GM19328 (cell line): Measurements from ENCODE around the gene MYOT.
"Not testable (repeated sequence)": the region's sequence is repeated elsewhere in the genome, so short reads cannot be mapped to it uniquely, and the experiment has no call there.

Source experiments
- ATAC-seq: cut with Tn5 transposase; IDR thresholded peaks from one replicate; pipeline ENCODE4 v1.9.1; 2021; ENCODE audit warnings: mild to moderate bottlenecking, moderate library complexity; ENCODE audit not compliant: unreplicated experiment

MYOT gene

GRCh38 chr5:137853165-137853564 lies 14.5 kb upstream of the MYOT start:
- not testable (repeated sequence) for ATAC-seq

DNA sequence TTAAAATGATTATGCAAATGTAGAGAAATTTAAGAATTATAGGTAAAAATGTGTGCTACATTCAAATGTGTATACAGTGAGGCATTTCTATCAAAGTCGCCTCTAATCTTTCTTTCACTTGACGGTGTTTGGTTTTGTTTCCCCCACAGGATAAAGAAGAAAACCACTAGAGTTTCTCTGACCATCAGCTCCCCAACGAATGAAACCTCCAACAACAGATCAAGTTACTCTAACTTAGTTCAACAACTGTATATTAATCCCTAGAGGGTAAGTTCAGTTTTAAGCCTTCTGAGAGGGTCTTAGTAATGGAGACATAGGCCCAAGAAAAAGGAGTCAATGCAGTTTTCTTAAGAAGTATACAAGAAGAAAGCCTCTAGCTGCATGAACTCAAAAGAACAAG lies 11.5 kb upstream of the MYOT start:
- no peak for ATAC-seq

GRCh38 chr5:137856916-137857862 lies 10.5 kb upstream of the MYOT start:
- no peak for ATAC-seq

DNA sequence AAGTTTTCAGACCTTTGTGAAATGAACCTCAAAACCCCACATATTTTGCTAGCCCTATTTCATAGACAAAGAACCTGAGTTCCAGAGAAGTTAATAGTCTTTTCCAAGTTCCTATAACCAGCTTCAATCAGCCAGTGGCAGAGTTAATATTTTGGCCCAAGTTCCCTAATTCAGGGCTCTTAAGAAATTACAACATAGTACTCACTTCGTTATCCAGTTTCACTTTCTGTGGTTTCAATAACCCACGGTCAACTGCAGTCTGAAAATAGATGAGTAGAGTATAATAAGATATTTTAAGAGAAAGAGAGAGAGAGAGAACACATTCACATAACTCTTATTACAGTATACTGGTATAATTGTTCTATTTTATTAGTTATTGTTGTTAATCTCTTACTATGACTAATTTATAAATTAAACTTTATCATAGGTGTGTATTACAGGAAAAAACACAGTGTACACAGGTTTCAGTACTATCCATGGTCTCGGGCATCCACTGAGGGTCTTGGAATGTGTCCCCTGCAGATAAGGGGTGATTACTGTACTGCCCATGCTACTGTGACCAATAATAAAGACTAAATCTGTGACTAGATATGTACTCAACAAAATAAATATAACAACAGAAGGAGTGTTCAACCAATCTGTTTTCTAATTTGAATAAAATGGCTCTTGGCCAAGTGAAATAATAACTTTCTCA lies 9.3 kb upstream of the MYOT start:
- peak; percentile 82 for ATAC-seq

- ATAC-seq = no peak
Observed at GRCh38 chr5:137858954-137859353, 8.7 kb upstream of the MYOT start.

DNA sequence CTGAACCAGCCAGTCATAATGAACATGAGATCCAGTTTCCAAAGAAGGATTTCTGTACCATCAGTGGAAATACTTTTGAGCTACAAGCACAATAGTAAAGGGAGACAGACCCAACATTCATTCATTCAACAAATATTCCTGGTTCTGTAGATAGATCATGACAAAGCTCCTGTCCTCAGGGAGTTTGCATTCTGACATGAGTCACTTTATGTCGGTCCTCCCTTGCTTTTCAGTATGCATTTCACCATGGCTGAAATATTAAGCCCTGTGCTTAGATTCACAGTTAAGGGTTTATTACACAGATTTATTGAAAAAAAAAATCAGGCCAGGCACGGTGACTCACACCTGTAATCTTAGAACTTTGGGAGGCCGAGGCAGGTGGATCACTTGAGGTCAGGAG lies 5.4 kb upstream of the MYOT start:
- ATAC-seq = no peak

DNA sequence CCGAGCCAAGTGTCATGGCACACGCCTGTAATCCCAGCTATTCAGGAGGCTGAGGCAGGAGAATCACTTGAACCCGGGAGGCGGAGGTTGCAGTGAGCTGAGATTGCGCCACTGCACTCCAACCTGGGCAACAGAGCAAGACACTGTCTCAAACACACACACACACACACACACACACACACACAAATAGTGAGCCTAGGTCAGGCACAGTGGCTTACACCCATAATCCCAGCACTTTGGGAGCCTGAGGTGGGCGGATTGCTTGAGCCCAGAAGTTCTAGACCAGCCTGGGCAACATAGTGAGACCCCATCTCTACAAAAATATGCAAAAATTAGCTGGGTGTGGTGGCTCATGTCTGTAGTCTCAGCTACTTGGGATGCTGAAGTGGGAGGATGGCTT lies 4.0 kb upstream of the MYOT start:
- ATAC-seq = not testable (repeated sequence)

- ATAC-seq = no peak
Observed at GRCh38 chr5:137866541-137867388, 895 bp upstream of the MYOT start.

DNA sequence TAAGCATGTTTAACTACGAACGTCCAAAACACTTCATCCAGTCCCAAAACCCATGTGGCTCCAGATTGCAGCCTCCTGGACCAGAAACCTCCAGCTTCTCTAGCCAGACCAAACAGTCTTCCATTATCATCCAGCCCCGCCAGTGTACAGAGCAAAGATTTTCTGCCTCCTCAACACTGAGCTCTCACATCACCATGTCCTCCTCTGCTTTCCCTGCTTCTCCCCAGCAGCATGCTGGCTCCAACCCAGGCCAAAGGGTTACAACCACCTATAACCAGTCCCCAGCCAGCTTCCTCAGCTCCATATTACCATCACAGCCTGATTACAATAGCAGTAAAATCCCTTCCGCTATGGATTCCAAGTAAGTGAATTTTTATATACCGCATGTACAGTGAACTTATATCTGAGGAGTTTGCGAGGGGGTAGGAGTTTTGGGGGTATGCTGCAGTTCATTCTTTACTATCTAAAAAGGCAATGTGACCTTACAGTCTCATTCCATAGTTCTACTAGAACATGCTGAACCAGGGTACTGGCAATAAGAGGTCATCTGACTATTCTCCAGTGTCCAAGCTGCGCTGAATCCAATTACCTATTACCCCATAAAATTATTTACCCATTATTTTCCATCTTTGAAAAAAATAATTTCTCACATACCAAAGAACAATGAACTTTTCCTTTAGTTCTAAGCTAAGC lies 3.1 kb downstream of the MYOT start:
- ATAC-seq = no peak

DNA sequence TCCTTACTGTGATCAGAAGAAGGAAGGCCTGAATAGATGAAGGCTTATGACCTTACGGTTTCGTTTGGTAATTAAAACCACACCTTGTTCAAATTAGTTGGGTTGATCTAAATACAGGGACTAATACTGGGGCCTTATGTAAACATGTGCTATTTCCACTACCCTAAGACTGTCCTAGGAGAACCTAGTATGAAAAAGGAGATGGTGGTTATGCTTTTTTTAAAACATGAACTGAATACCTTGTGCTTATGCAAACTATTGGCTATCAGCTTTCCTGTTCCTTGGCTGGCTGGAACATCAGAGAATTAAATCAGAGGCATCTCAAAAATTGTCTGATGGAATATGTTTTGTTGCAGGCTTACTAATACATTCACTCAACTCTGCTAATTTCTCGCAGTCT lies 3.9 kb downstream of the MYOT start:
- ATAC-seq = no peak

- no peak for ATAC-seq
Observed at GRCh38 chr5:137872466-137872865, 4.8 kb downstream of the MYOT start.

DNA sequence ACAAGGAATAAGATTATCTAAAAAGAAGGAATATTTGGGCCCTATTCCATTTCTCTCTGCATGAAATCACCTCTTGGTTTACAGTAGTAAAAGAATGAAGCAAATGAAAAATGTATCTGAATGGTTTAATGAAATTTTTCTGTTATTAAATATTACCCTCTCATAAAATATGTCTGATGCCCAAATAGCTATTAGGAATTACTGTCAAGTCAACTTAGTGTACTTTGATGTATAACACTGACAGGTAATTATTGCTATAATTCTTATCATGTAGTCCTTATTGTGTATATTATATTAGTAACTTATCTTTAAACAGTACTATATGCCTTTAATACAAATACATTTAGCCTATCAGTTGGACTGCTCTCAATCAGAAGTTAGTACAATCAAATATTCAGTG lies 8.4 kb downstream of the MYOT start:
- no peak for ATAC-seq

DNA sequence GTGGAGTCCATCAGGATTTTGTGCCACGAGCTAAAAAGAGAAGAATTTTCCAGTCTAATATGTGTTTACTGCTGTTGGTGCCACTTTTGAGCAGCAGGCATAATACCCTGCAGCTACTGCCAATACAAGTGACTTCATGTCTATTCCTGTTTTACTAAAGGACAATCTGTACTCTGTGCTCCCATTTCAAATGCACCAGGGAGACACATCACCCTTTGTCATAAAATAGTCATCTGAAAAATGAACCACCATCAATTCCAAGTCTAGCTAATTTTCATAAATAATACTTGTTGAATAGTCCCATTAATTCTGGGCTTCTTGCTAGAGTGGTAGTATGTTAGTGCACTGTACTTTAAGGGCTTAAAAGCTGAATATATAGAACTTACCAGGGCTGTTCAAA lies 12.7 kb downstream of the MYOT start:
- no peak for ATAC-seq

GRCh38 chr5:137887831-137888230 lies 20.2 kb downstream of the MYOT start:
- no peak for ATAC-seq

GRCh38 chr5:137888466-137888862 lies 20.8 kb downstream of the MYOT start:
- no peak for ATAC-seq

GRCh38 chr5:137888863-137889759 lies 21.5 kb downstream of the MYOT start, which contains the start of gene PKD2L2:
TSS of gene PKD2L2 (plus strand) at chr5:137889457. CDS start at chr5:137889492, 35 bp downstream.
- peak; percentile 93 for ATAC-seq

DNA sequence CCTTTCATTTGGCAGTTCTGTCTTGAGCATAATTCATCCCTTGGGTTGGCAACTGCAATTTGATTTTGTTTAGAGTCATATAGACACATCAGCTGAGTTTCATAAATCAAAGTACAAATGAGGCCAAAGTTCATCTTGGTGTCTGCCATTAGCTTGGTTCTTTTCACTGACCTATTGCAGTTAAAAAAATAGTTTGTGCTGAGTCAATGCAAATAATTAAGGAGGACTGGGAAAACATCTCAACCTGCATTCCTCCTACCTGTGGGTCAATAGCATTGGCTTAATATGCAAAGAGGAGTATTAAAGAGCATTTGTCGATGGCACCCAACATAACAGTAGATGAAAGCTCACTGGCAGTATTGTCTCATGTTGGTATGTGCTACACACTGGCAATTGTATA lies 23.2 kb downstream of the MYOT start:
- ATAC-seq = no peak

DNA sequence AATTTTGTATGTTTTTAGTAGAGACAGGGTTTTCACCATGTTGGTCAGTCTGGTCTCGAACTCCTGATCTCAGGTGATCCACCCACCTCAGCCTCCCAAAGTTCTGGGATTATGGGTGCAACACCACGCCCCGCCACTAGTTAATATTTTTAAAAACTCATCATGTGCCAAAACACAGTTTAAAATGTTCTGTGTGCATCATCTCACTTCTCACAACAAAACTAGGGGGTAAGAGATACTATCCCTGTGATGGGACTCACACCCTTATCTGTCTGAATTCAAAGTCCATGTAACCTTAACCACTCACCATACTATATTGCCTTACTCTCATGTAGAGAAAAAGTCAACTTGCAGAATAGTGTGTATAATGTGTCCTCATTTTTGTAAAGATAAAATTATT lies 24.2 kb downstream of the MYOT start:
- no peak for ATAC-seq

DNA sequence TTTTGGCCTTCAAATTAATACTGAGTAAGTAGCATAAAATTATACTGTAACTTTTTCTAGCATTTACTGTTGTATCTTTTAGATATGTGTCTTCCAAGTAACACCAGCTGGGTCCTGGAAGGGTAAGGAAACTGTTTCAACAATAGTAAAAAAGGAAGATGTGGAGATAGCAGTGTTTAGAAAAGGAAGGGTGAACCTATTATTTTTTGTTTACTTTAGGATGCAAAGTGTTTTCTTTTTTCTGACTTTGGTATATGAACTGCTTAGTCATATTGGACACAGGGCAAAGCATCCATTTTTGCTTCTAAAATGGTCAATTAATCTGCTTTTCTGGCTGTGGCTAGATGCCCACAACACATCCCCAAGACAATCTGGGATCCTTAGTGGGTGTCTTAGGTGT lies 26.9 kb downstream of the MYOT start:
- ATAC-seq = no peak

DNA sequence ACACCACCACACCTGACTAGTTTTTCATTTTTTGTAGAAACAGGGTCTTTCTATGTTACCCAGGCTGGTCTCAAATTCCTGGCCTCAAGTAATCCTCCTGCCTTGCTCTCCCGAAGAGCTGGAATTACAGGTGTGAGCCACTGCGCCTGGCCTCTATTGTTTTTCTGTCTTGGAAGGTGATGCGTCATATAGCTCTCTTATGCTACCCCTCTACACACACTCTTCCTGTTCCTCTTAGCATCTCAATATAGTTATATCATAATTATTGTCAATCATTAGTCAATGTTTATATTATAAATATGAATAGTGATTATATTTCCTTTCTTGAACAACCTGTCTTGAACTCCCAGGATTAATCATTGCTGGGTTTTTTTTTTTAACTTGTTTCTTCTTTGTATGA lies 28.9 kb downstream of the MYOT start:
- ATAC-seq = no peak
